Stimulated activated CD4-positive, alpha-beta T cell treated with anti-CD3 and anti-CD28 coated beads, Interleukin-12 subunit alpha, Interleukin-12 subunit beta, amount 100 ng/mL, for 48 hours (primary cell): ENCODE data around the gene LEMD2.

Source experiments
- DNase-seq, 3 donors: peaks; one replicate each; pipeline ENCODE4 v3.0.0-alpha.2; 2020; ENCODE audit warnings: low read depth in 2 of 3, low spot score in 1 of 3

The LEMD2 gene

DNA sequence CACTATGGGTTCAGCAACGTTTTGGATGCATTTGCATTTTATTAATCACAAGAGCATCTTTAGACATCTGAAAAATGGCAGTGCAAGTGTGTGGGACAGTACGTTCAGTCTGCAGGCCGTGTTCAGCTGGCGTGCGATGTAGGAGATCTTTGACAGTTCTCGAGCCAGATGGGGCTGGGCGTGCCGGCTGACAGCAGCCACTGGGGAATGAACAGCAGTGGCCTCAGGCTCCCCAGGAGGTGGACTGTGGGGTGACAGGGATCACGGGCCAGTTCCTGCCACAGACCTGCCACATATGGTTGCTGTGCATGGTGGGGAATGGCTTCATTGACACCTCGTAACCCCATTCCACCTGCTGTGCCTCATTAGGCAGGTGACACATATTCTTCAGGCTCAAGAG lies 31.3 kb upstream of the LEMD2 start:
- DNase-seq, result no peak

DNA sequence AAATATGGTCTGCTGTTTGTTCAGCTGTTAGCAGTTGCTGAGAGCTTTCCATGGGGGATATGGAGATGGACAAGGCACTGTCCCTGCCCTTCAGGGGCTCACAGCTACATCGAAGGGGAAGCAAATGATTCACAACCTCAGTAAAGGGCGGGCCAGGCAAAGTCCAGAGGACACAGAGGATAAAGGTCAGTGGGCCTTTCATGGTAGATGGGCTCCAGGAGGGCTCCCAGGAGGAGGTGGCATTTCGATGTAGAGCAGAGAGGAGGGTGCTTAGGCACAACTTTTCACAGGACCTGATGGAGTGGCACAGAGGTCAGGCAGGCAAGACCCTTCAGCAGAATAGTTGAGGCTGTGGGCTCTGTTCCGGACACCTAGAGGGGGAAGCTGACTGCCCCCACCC lies 30.1 kb upstream of the LEMD2 start:
- DNase-seq, result no peak

DNA sequence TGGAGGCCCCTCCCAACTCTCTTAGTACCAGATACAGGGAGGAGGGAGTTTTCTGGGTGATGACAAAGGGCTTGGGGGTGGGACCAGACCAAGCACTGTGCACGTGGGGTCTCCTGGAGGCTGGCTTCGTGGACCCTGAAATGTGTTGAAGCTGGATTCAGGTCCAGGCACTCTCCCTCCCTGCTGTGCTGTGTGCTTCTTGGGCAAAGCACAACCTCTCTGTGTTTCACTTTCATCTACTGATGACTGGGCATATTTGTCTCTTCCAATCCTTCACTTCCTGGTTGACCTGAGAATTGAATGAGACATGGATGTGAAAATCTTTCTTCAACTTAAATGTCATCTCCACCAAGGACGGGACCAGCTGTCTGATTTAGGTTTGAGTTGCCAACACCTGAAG lies 29.4 kb upstream of the LEMD2 start:
- DNase-seq, result no peak

DNA sequence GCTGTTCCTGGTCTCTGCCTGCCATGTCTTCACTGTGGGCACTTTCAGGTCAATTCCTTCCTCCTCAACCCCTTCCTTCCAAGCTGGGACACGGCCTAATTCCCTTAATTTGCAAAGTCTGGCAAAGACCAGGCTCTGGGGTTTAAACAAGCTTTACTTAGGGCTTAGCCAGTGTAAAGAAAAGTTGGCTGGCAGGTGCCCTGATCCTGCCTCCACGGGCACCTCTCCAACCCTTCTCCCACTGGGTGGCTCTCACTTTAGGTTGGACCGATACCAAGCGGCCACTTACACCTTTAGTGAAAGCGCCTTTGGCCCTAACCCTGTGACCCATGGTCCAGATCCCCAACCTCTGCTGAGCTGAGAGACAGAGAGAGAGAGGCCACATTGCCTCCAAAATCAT lies 28.6 kb upstream of the LEMD2 start:
- no peak for DNase-seq

DNA sequence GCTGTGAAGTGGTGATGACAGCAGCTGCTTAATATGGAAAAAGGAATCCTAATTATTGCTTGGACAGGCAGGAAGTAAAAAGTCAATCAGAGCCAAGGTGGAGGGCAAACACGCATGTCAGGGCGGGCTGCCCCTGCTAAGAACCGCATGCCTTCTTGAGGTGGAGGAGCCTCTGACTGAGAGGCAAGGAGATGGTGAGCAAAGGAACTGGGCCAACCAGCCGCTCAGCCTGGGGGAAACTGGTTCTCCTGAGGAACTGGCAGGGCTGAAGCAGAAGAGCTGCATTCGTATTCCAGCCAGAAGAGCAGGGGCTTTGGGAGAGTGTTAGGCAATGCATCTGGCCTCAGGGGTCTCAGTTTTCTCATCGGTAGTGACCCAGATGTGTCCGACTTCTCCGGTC lies 28.0 kb upstream of the LEMD2 start:
- DNase-seq, result no peak

DNA sequence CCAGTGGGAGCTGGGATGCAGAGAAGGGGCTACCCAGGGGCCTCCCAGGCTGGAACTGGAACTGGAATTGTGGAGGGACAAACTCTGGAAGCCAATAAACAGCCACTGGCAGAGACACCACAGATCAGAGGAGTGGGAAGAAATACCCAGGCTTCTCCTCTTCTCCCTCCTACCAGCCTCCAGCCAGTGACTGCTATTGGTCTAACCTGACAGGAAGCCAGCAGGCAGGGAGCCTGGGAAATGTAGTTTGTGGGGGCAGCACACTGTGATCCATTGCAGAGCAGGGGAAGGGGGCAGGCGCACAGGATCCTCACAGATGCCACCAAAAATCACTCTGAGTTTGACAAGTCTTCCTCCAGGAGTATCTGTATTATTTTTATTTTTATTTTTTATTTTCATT lies 26.9 kb upstream of the LEMD2 start:
- DNase-seq, result no peak

DNA sequence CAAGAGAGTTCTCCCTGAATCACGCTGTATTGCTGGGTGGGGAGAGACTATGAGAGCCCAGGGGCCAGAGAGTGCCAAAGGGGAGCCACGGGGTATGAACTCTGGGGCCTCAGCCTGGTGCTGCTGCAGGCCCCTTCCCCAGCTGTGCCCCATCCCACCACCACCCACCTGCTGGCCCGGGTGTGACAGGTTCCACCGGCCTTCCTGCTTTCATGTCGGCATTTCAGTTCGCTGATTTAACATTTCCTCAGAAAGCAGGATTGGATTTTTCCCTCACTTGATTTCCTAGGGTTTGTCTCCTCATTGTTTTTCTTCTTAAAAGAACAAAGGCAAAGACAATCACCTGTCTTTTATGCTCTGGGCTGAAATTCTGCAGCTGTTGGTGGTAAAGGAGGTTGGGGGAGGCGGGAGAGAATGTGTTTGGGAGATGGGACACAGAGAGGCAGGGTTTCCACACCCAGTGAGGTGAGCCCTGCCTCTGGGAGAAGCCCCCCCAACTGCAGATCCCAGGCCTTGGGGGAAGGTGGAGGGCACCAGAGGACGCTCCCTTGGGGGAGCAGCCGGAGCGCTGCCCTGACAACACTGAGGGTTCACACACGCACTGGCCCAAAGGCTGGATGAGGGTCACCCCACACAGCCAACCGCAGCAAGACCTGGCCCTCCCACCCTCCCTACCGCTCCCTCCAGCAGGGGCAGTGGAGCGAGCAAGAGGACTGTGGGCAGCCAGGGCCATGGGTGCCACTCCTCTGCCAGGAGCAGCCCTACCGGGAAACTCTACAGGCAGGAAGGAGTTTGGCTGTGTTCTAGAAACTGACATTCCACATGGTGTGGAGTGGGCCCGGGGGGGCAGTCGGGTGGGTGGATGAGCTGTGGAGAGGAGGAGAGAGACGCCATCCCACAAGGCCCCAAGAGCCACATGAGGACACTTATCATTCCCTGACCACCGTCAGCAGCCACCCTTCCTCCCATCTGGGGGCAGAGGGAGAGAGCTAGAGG lies 25.4 kb upstream of the LEMD2 start:
- DNase-seq, result no peak

DNA sequence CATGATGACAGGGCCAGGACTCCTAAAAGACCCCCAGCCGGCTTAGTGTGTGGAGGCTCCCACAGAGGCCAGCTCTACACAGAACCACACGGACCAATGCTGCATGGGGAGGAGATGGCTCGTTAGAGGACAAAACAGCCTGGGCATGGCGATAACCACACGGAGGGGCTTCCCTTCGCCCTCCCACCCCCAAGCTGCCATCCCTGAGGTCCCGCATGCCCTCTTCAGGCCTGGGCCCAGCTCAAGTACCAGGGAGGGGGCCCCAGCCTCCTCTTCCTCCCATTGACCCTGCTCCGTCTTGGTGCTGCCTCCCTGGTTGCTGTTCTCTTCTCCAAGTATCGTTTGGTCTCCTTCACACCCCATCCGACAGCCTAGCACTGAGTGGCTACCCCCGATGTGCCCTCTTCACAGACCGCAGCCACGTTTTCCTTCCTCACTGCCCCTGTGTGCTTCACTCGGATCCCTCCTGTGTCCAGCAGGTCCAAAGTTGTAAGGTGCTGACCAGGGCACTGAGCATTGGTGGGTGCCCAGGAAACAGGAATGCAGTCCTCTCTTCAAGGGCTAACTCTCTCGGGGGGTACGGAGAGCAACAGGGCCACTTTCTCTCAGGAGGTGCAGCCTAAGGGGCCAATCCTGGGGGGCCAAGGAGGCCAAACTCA lies 24.4 kb upstream of the LEMD2 start:
- no peak for DNase-seq

DNA sequence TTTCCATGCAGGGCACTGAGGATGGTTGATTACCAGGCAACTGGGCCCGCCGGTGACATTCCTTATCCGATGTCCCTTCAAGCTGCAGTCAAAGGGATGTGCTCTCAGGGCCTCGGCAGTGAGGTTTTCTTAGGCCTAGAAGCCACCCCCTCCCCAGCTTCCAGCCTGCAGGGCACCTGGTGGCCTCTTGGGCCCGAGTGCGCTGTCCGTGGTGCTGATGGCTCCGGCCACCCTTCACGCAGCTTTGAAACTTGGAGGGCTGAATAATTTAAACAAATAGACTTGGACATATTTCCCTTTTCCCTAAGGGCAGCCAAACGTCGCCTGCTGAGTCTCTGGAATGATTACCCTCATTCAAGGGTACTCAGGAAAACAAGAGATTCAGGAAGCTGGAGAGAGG lies 23.7 kb upstream of the LEMD2 start:
- DNase-seq, result peak in 2 of 3 donors; percentile 13 to 17

DNA sequence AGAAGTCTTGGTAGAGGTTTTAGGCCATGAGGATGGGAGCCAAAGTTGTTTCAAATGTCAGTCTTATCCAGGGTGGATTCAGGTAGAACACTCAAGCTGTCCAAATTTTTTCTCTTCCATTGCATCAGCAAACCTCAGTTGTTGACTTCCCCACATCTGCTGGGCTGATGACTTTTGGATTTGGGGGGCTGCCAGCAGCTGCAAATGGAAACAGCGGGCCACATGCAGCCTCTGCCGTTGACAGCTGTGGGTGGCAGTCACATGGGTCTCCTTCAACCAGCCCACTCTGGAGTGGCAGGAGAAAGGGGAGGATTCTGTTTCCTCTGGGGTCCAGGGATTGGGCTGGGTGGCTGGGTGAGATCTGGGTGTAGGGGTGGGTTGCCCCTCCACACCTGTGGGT lies 20.7 kb upstream of the LEMD2 start:
- no peak for DNase-seq

DNA sequence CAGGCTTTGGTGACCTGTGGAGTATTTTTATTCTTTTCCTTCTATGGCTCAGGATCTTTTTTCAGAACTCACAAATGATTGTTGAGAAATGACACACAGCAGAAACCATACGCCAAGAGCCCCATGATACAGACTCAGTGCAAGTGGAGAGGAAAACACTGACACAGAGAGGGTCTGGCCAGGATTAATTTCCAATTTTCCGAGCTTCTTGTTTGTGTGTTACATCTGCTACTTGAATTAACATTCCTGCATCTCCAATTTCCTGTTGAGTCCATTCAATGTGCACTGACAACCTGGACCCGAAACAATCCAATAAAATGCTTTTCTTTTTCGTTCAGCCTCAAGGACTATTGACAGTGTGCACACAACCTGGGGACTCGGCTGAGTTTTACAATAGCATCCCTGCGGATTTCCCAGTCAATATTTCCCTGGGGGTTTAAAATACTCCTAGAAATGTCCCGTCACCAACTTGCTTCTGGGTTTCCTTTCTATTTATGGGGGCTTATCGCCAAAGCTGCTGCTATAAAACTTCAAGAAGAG lies 19.8 kb upstream of the LEMD2 start:
- DNase-seq, result no peak

DNA sequence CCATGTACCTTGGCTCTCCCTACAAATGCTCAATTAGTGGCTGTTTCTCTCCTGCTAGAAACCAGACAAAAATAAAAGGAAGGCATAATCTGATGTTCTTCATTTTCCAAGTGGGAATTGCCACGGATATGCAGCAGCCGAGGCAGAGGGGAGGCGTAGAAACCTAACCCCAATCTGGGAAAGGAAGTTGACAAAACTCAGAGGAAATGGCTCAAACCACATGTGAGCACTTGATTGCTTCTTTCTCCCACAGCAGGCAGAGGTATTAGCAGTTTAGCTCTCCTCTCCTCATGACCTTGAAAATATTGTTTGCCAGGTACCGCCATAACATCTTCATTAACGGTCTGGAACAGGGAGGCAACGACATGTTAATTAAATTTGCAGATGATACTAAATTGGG lies 18.7 kb upstream of the LEMD2 start:
- no peak for DNase-seq

DNA sequence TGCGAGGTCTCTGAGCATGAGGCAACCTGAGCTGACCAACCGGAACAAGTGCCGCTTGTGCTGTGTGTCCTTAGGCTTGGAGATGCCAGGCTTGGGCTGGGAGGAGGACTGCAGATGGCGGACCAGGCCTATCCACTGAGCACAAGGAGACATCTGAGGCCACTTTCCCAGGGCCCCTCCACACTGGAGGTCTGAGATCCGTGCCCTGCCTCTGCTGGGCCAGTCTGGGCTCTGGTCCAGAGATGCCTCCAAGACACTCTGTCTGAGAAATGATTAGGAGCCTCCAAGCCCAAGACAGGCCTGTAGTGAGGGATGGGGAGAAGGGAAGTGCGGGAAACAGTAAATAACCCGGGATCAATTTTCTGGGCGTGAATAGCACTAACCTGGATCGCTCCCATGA lies 17.9 kb upstream of the LEMD2 start:
- no peak for DNase-seq

DNA sequence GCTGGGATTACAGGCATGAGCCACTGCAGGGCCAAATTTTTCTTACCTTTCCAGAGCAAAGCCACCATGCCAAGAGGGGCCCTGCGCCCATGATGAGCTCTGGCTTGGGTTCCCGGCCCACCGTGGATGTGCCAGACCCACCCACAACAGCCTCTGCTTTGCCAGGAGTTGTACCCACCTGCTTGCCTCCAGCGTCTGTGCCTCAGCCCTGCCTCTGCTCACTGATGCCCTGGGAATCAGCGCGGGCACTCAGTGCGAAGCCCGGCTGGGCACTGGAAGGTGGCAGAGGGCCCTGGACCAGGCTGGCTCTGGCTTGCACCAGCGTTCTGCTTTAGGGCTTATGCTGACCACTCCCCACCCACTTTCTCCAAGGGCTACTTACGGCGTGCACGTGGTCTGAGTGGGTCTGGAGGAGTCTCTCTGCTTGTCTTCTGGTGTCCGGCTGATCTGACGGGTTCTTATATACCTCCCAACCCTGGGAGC lies 14.7 kb upstream of the LEMD2 start, which contains the start of gene MLN:
MLN (minus strand) TSS at position 433 of the 483 bp plus-strand sequence. CDS start 2,840 bp downstream, outside the sequence.
- no peak for DNase-seq

DNA sequence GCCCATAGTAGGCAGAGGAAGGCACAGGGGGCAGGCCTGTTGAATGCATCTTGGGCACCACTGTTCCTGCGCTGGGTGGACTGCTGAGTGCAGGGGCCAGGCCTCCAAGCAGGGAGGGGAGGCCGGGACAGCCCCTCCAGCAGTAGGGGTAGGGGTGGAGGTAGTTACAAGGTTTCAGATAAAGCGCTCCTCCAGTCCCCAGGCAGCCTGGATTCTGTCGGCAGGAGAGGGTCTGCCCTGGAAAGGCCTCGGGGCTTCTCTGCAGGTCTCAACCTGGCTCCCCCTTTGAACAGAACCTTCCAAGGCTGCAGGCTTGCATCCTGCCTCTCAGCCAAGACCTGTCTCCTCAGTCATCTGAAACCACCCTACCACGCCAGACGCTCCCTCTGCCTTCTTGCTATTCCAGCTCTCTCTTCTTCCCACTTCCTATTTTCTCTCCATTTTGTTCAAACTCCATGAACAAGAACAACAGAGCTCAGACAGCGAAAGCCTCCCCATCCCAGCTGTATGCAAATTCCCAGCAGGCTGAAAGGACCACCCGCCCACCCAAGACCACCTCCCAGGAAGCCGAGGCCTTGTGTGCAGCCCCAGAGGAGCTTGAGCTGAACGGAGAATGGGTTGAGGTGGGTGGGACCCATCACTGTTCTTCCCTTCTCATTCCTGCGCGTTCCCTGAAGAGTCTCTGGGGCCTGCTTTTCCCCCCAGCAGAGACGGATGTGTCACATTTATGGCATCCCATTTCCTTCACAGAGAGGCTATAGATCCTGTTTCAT lies 13.4 kb upstream of the LEMD2 start:
- no peak for DNase-seq

DNA sequence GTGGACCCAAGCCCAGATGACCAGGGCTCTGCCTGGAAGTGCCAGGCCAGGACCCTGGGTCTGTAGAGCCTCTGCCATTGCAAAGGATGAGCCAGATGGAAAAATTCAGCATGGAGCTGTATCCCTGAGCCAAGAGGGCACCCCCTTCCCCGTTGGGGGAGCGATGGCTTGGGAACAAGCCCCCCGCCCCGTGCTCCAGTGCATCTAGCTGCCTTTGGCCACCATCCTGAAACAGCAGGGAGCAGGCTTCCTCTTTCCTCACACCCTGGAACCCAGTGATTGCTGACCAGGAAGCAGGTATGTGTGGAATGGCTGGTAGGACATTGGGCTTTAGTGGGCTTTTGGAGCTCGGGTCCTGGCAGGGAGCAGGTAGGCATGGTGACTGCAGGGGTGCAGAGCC lies 12.7 kb upstream of the LEMD2 start:
- no peak for DNase-seq

DNA sequence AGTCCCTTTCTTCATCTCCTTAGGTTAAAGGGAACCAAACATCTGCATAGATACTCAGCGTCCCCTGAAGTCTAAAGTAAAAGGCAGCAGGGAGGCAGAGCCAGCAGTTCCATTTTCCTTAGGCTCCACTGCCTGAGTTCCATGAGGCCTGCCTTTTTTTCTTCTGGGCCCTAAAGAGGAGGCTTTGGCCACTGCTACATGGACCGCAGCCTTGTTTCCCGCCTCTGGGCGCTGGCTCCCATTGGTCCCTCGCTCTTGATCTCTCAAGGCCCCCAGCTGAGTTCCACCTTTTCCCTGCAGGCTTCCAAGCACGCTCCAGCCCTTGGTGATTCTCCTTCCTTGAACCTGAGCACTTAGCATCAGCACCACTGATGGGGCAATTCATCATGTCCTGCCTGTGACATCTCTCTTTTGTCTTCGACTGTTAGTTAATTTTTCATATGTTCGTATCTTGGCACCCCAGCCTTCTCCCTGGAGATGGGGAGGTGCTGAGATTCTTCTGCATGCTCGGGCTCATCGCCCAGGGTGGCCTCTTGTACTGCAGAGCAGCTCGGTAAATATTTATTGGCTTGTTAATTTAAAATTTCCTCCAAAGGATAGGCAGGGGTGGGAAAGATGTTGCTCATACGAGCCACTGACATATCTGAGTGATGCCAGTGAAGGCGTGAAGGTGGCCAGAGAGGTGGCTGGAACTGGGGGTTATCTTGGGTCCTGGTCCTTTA lies 11.5 kb upstream of the LEMD2 start:
- DNase-seq, result no peak

DNA sequence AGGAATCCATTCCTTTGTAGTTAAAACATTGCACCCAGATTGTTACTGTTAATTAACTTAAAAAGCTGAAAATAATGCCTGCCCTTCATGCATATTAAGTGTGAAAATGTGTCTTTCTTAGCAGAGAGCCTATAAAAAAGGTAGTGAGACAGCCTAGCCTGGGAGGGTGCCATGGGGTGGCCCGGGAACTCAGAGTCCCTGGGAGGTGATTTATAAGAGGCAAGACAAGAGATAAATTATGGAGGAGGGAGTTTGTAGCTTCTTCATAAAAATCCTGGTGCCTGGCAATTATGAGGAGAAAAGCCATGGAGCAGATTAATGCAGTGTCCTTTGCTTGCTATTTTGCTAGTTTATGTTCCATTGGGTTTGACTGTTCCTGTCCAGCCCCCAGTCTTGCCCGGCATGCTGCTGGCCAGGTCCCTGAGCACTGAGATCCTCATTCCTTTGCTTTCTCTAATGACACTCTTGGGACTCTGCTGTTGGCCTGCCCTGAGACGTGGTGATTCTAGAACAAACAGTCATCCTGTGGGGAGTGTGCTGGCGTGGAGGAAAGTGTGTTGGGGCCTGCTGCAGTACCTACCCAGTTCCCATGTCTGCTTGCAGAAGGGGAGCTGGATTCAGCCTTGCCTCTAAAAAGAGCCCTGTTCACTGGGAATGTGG lies 10.7 kb upstream of the LEMD2 start:
- DNase-seq, result no peak

DNA sequence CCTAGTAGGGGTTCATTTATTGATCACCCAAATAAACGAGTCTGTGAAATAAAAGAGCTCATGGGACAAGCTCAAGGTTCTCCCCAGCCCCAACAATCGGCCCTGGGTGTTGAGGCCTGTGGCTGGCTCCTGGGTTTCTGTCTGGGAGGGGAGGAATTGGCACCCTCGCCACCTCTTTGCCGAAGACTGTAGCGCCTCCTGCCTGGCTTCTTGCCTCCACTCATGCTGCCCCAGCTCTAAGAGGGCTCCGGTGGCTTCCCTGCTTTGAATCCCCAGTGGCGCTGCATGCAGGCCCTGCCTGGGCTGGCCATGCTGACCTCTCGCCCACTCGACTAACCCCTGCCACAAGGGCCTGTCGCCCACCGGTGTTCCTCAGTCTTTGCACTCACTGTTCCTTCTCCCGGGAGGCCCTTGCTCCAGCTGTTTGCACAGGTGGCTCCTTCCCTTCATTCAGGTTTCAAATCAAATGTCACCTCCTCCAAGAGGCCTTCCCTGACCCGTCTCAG lies 9.5 kb upstream of the LEMD2 start:
- no peak for DNase-seq
